CD4-positive, CD25-positive, alpha-beta regulatory T cell (primary cell): ENCODE results near the gene GRK6. TPM values are rescaled to one million over a fixed set of nuclear protein-coding genes. Genes with fewer than 3 reads are reported as not detected.

Experiments used
- ATAC-seq, 2 donors: fragments of 150-1000 bp; cut with Tn5 transposase; one replicate each; pipeline ENCODE4 v1.10.0; 2021; ENCODE audit warnings: low read depth in 2 of 2, moderate number of reproducible peaks in 2 of 2, moderate library complexity in 1 of 2
- DNase-seq, 3 donors: peaks; one replicate each; pipeline versions ENCODE4 v3.0.0 to v3.0.0-alpha.2; 2012 to 2022; ENCODE audit warnings: mixed read lengths in 1 of 3
- H3K27ac ChIP-seq: one replicate; pipeline ENCODE4 v1.7.0; 2013; ENCODE audit warnings: mild to moderate bottlenecking, low read length; ENCODE audit not compliant: insufficient read depth, poor library complexity, severe bottlenecking
- H3K27me3 ChIP-seq: one replicate; pipeline ENCODE4 v1.7.0; 2013; ENCODE audit warnings: low read length; ENCODE audit not compliant: control insufficient read depth, insufficient read depth
- H3K36me3 ChIP-seq: one replicate; pipeline ENCODE4 v1.7.0; 2013; ENCODE audit warnings: mild to moderate bottlenecking, low read length, moderate library complexity; ENCODE audit not compliant: control insufficient read depth, insufficient read depth
- H3K4me1 ChIP-seq: 2 replicates; pipeline ENCODE4 v1.7.0; 2013; ENCODE audit warnings: mild to moderate bottlenecking, low read length; ENCODE audit not compliant: insufficient read depth, control insufficient read depth, poor library complexity, severe bottlenecking
- H3K4me3 ChIP-seq: one replicate; pipeline ENCODE4 v1.7.0; 2013; ENCODE audit warnings: low read depth, mild to moderate bottlenecking, low read length, moderate library complexity
- H3K9me3 ChIP-seq, 2 experiments: 1 replicate in 1 of 2; 2 replicates in 1 of 2; pipeline ENCODE4 v1.7.0; 2013; ENCODE audit warnings: low read length in 2 of 2, mild to moderate bottlenecking in 1 of 2, moderate library complexity in 1 of 2; ENCODE audit not compliant: control insufficient read depth in 2 of 2
- H3K27ac Mint-ChIP-seq, 3 donors: one replicate each; pipeline ENCODE4 v1.8.0; 2020 to 2022; ENCODE audit warnings: mild to moderate bottlenecking in 3 of 3, mixed read lengths in 3 of 3, moderate library complexity in 2 of 3
- H3K27me3 Mint-ChIP-seq: one replicate; pipeline ENCODE4 v1.8.0; 2022; ENCODE audit warnings: mild to moderate bottlenecking, mixed read lengths
- H3K36me3 Mint-ChIP-seq: one replicate; pipeline ENCODE4 v1.8.0; 2020; ENCODE audit warnings: mixed read lengths
- H3K4me1 Mint-ChIP-seq, 4 donors: one replicate each; pipeline ENCODE4 v1.8.0; 2020 to 2022; ENCODE audit warnings: mixed read lengths in 4 of 4, mild to moderate bottlenecking in 1 of 4
- H3K4me3 Mint-ChIP-seq, 4 donors: one replicate each; pipeline ENCODE4 v1.8.0; 2020 to 2022; ENCODE audit warnings: mild to moderate bottlenecking in 4 of 4, mixed read lengths in 4 of 4, moderate library complexity in 3 of 4
- H3K9me3 Mint-ChIP-seq, 7 donors: one replicate each; pipeline ENCODE4 v1.8.0; 2020 to 2022; ENCODE audit warnings: mixed read lengths in 7 of 7, mild to moderate bottlenecking in 3 of 7, moderate library complexity in 2 of 7
- polyA plus RNA-seq, 4 donors: library from polyadenylated mRNA; unstranded; fragments of 300-500 nt; fragmentation: Illumina TruSeq; gene quantifications; one replicate each; pipeline ENCODE4 v1.2.3, GENCODE V29; 2021
- total RNA-seq: library from RNA; stranded (reverse); gene quantifications from one replicate; pipeline ENCODE4 v1.2.3, GENCODE V29; 2022

GRK6 gene
- total and polyA plus RNA-seq, 5 donors from 2014 or later: 79.2 to 228 (median 112) TPM

DNA sequence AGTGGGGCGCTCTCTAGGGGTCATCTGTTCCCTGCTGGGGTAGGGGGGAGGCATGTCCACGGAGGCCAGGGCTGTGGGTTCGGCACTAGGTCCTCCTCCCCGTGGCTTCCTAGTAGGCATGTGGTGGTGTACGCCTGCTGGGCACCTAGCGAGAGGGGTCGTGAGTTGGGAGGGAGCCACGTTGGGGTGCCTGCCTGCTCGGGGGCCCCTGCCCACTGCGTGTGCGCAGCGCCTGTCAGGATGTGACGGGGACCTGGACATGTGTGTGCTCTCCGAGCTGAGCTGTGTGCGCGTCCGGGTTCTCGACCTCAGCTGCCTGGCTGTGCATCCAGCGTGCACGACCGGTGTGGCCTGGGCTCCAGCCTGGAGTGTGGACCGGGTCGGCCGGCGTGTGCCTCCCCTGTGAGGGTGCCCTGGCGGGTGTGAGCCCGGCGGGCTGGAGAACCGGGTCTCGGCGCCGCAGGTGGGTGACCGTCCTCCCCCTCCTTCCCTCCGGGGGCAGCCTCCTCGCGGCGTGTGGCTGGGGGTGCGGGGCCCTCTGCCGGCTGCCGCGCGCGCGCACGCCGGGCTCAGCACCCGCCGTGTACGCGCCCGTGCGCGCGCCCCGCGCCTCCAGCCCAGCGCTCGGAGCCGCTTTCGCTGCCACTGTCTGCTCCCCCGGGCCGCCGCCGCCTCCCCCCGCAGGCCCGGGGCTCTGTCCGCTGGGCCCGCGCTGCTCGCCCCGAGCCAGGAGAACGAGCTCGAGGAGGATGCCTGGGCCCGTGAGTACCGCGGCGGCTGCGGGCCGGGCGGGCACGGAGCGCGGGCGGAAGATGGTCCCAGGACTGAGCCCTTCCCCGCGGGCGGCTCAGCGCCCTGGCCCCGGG, 20.0 kb downstream of the GRK6 start, which contains the start of gene PRR7:
Gene PRR7 (plus strand): TSS at position 615 of the 866 bp plus-strand sequence. CDS start 8,254 bp downstream, outside the sequence.
- Mint-ChIP-seq H3K27me3 (peaks cover 10% of the 10 kb centered on the region), H3K27ac (peak within 1 kb of the TSS; percentile 87 to 97 (median 91)), H3K4me3 (peak within 1 kb of the TSS; percentile 87 to 97 (median 92)), H3K9me3 (no peaks in the 10 kb centered on the region), H3K4me1 (peaks cover 0 to 61% (median 33%) of the 10 kb centered on the region in 4 donors), H3K36me3 (peaks cover 3% of the 10 kb centered on the region)
- Histone ChIP-seq H3K27me3 (no peaks in the 10 kb centered on the region), H3K4me1 (peaks cover 53% of the 10 kb centered on the region), H3K27ac (peak within 1 kb of the TSS; percentile 91), H3K36me3 (peaks cover 7% of the 10 kb centered on the region), H3K4me3 (peak within 1 kb of the TSS; percentile 55), H3K9me3 (no peaks in the 10 kb centered on the region)
- ATAC-seq: peak; percentile 66 to 67
- peak; percentile 59 to 82 (median 82) for DNase-seq

- Mint-ChIP-seq H3K36me3 (peaks cover 4% of the 10 kb centered on the region), H3K27ac (no peak overlapping the region), H3K9me3 (no peaks in the 10 kb centered on the region), H3K27me3 (peaks cover 10% of the 10 kb centered on the region), H3K4me3 (peak overlapping the region in 2 of 4 donors; percentile 46 to 97), H3K4me1 (peaks cover 0 to 60% (median 35%) of the 10 kb centered on the region in 4 donors)
- no peaks in the 10 kb centered on the region for H3K27me3 ChIP-seq
- DNase-seq (peak; percentile 64 to 80 (median 75)), ATAC-seq (peak; percentile 19 to 35)
- peaks cover under 1% of the 10 kb centered on the region for H3K36me3 ChIP-seq
- no peaks in the 10 kb centered on the region for H3K9me3 ChIP-seq
- no peak overlapping the region for H3K4me3 ChIP-seq
- H3K27ac ChIP-seq: peak overlapping the region; percentile 91
- H3K4me1 ChIP-seq: peaks cover 52% of the 10 kb centered on the region
These were observed 20.7 kb downstream of the GRK6 start for GRCh38 chr5:177447066-177447610.

DNA sequence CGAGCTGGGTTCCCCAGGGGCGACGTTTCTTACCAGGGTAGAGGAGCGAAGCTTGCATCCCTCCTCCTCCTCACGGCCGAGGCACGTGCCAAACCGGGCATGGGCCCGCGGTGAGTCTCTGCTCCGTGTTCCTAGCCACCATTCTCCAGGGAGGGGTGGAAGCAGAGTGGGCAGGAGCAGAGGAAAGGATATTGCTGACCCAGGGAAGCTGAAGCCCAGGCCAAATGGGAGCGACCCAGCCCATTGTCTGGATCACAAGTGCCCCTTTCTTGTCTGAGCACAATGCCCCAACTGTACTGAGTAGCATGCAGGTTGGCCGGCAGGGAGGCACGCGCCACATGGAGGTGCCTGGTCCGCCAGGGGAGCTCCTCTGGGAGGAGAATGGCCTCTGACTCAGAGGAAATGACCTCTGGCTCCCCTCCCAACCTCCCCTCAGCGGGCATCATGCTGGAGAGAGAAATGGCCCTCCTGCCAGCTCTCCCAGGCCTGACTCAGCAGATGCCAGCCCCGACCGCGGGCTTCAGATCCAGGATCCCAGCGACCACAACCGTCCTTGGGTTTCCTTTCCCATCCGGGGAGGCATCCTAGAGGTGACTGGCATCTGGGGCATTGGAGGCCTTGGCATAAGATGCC, 21.3 kb downstream of the GRK6 start:
- ATAC-seq: no peak
- H3K27ac ChIP-seq: peak overlapping the region; percentile 47

DNA sequence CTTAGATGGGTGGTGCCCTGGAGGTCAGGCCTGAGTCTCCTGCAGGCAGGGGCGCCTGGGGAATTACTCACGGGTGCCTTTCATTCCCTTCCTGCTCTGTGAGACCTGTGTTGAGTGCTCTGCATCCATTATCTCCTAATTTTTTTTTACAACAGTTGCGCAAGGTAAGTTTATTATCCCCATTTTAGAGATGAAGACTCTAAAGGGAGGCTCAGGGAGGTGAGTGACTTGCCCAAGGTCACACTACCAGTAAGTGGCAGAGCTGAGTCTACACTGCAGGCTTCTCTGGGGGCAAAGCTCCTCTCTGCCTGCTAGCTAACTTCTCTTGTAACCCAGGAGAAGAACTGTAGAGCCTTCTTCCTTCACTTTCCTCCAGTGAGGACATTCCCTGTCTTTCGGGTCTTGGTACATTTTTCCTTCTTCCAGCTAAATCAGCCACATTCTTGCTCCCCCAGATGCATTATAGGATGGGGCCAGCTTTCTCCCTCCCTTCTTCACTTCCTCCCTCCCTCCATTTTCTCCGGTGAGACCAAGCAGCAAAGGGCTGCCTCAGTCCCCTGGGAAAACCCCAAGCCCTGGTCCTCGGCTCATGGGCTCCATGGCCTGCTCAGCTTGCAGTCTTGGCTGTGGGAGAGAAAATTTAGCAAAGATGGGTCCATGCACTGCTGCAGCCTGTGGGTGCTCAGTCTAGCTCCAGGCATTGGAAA, 21.9 kb downstream of the GRK6 start:
- Histone ChIP-seq H3K4me3 (no peak overlapping the region), H3K9me3 (no peaks in the 10 kb centered on the region), H3K27ac (no peak overlapping the region), H3K27me3 (no peaks in the 10 kb centered on the region), H3K36me3 (no peaks in the 10 kb centered on the region), H3K4me1 (peaks cover 51% of the 10 kb centered on the region)
- Mint-ChIP-seq H3K4me3 (peak overlapping the region; percentile 78 to 97 (median 86)), H3K27ac (peak overlapping the region in 2 of 3 donors; percentile 85 to 92), H3K4me1 (peaks cover 0 to 59% (median 43%) of the 10 kb centered on the region in 4 donors), H3K36me3 (peaks cover 4% of the 10 kb centered on the region), H3K27me3 (peaks cover 12% of the 10 kb centered on the region), H3K9me3 (no peaks in the 10 kb centered on the region)
- no peak for DNase-seq
- no peak for ATAC-seq

More for the DNA sequence above, 21.3 kb downstream of the GRK6 start:
- Histone ChIP-seq H3K36me3 (no peaks in the 10 kb centered on the region), H3K4me3 (no peak overlapping the region), H3K27me3 (no peaks in the 10 kb centered on the region), H3K4me1 (peaks cover 52% of the 10 kb centered on the region), H3K9me3 (no peaks in the 10 kb centered on the region)
- no peak for DNase-seq
- peaks cover 10% of the 10 kb centered on the region for H3K27me3 Mint-ChIP-seq
- peaks cover 4% of the 10 kb centered on the region for H3K36me3 Mint-ChIP-seq
- H3K4me3 Mint-ChIP-seq: peak overlapping the region; percentile 78 to 97 (median 86)
- H3K27ac Mint-ChIP-seq: peak overlapping the region in 2 of 3 donors; percentile 49 to 92
- peaks cover 0 to 57% (median 37%) of the 10 kb centered on the region in 4 donors for H3K4me1 Mint-ChIP-seq
- H3K9me3 Mint-ChIP-seq: no peaks in the 10 kb centered on the region

DNA sequence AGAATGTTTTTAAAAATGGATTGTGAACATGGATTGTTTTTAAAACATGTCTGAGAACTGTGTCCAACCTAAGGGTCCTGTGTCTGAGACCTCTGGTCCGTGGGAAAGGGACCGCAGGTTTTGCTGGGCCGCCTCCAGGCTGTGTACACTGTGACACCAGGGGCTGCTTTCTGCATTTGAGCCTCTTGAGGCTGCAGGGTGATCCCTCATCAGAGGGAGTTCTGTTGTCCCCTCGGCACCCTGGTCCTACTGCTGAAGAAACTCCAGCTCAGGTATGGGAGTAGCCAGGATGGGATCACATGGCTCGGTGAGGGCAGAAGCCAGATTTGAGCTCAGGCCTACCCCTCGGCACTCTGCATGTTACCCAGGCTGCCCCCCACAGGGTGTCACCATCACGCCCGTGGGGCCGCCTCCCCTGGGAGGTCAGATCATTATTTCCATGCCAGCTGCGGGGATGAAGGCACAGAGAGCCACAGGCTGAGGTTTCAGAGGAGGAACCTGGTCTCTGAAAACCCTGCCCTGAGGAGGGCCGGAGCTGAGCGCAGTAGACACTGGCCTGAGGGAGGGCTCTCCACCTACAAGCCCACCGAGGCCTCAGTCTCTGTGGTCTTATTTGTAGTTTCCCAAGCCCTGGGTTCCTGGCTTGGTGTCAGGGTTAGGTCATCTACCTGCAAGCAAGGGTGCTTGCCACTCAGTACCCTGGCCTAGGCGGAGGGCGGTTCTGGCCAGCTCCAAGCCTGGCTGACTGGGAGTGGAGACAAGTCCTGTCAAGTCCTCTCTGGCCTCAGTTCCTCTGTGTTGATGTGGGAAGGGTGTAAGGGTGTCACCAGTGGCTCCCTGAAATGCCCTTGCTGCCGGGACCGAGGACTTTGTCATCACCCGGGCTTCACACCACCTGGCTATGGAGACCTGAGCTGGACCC, 22.9 kb downstream of the GRK6 start:
- Histone ChIP-seq H3K27me3 (no peaks in the 10 kb centered on the region), H3K4me3 (no peak overlapping the region), H3K9me3 (no peaks in the 10 kb centered on the region), H3K27ac (no peak overlapping the region), H3K36me3 (no peaks in the 10 kb centered on the region), H3K4me1 (peaks cover 53% of the 10 kb centered on the region)
- DNase-seq (no peak), ATAC-seq (no peak)
- H3K9me3 Mint-ChIP-seq: no peaks in the 10 kb centered on the region
- H3K36me3 Mint-ChIP-seq: peaks cover 4% of the 10 kb centered on the region
- H3K27me3 Mint-ChIP-seq: peaks cover 20% of the 10 kb centered on the region
- peaks cover 0 to 58% (median 41%) of the 10 kb centered on the region in 4 donors for H3K4me1 Mint-ChIP-seq
- peak overlapping the region in 2 of 4 donors; percentile 26 to 97 for H3K4me3 Mint-ChIP-seq
- no peak overlapping the region for H3K27ac Mint-ChIP-seq

- peak overlapping the region in 3 of 4 donors; percentile 57 to 71 (median 68) for H3K4me3 Mint-ChIP-seq
- H3K27ac Mint-ChIP-seq: peak overlapping the region in 1 of 3 donors; percentile 80
These were observed 24.4 kb downstream of the GRK6 start for GRCh38 chr5:177450667-177451424.

More at GRCh38 chr5:177450667-177451424, 24.4 kb downstream of the GRK6 start:
- no peak for DNase-seq
- Mint-ChIP-seq H3K4me1 (peaks cover 0 to 43% (median 27%) of the 10 kb centered on the region in 4 donors), H3K36me3 (peaks cover 4% of the 10 kb centered on the region), H3K27me3 (peaks cover 17% of the 10 kb centered on the region), H3K9me3 (no peaks in the 10 kb centered on the region)
- no peak overlapping the region for H3K27ac ChIP-seq
- no peak overlapping the region for H3K4me3 ChIP-seq
- peaks cover 49% of the 10 kb centered on the region for H3K4me1 ChIP-seq
- no peak for ATAC-seq
- no peaks in the 10 kb centered on the region for H3K27me3 ChIP-seq
- H3K36me3 ChIP-seq: no peaks in the 10 kb centered on the region
- H3K9me3 ChIP-seq: no peaks in the 10 kb centered on the region
